Raji (cell line): Measurements from ENCODE around the gene PPP1R2.
A peak's percentile ranks its signal among the peaks of the same experiment; 100 is the strongest.

Experiments
- POLR2A ChIP-seq: IDR thresholded peaks from 2 replicates; pipeline ENCODE4 v1.6.1; 2011; ENCODE audit warnings: low read depth, low read length, control low read depth; ENCODE audit not compliant: insufficient read depth

The PPP1R2 gene

GRCh38 chr3:195542698-195543499 is at the start of gene PPP1R2:
Gene PPP1R2 (minus strand): TSS chr3:195543325. CDS start chr3:195543025, 300 bp downstream.
- TF ChIP-seq POLR2A, result peak; percentile 98

GRCh38 chr3:195591852-195592251 is 48.7 kb upstream of the PPP1R2 start:
- TF ChIP-seq POLR2A, result no peak

- TF ChIP-seq POLR2A, result no peak
These were observed 48.1 kb upstream of the PPP1R2 start for GRCh38 chr3:195591220-195591619.

DNA sequence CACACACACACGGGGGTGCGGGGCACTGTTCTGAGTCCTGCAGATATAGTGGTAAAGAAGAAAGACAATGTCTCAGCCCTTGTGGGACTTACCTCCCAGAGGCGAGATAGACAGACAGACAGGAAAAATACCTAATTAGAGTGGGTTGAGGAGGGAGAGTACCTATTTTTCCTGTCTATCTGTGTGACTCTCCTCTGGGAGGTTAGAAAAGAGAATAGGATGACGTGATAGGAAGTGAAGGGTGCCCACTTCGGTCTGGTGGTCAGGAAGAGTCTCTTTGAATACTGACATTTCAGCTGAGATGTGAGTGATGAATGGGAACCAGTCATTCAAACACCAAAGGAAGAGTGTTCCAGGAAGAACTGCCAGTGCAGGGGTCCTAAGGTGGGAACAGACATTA is 44.7 kb upstream of the PPP1R2 start:
- TF ChIP-seq POLR2A, result no peak

DNA sequence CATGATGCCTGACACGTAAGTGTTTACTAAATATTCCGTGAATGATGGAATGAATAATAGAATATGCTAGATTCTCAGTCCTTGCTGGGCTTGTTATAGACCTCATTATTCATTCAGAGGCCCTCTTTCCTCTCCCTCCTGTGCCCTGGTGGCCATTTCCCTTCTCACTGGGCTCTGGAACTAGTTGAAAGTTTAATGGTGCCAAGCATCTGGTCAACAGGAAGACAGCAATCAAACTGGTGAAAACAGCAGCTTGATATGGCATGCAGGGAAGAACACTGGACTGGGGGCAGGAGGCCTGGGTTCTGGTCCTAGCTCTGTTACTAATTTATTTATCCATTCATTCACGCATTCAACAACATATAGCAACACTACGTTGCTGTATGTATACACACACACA is 44.3 kb upstream of the PPP1R2 start:
- no peak for TF ChIP-seq POLR2A

DNA sequence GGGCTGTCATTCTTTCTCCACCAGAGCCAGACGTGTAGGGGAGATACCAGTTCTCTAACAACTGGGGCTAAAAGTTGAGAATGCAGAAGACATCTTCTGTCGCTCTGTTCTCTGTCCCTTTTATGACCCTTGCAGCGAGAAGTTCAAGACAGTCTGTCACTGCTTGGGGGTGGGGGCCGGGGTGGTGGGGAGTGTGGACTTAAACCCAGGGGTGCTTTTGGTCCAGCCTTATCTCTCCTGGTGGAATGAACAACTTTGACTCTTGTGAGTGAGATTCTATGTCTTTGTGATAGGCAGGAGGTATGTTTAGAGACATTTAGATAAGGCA is 41.4 kb upstream of the PPP1R2 start:
- TF ChIP-seq POLR2A, result no peak

- TF ChIP-seq POLR2A, result no peak
These were observed 40.9 kb upstream of the PPP1R2 start, which contains the start of gene APOD for GRCh38 chr3:195583831-195584542. Gene APOD (minus strand): TSS chr3:195583940. CDS start chr3:195579461, 4,479 bp downstream.

DNA sequence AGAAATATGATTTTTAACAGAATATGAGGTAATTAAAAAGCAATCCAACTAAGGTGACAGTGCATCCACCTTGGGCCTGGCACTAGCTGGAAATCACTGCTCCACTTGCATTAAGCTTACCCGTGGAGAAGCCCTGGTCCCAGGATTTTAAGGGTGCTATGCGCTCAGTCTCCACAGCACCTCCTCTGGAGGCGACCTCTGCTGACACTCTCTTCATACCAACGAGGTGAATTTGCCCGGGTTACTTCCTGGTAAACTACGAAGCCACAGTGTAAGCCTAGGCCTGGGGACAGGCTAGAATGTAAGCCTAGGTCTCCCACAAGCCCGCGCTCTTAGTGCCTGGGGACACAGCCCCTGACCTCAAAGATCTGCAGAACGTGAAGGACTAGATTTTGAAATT is 39.8 kb upstream of the PPP1R2 start:
- TF ChIP-seq POLR2A, result no peak

DNA sequence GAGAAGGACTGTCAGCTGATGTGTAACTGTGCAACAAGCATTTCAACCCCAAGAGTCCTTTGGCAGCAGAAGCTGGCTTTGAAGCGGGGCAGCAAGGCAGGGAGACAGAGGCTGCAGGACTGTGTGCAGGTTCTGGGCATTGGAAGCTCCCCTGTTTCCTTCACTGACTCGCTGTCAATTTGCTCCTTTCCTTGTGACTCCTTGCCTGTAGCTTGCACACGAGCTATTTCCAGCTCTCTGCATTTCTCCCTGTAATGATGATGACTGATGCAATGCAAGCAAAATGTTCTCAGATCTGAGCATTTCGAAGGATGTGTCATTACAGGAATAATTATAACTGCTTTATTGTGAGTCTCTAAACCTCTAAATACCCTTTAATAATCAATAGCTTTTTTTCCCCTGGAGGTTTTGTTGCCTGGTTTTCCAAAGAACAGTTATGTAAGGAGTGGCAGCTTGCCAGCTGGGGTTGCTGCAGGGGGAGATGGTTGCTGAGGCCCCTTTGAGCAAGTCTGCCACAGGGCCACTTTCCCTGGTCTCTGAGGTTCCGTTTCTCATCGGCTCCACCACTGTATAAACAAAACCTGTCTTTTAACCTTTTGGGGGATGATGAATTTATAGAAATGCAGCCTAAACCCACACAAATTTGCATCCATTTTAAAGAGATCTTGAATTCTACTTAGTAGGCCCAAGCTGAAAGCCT is 37.8 kb upstream of the PPP1R2 start:
- no peak for TF ChIP-seq POLR2A

- TF ChIP-seq POLR2A, result no peak
These were observed 36.2 kb upstream of the PPP1R2 start for GRCh38 chr3:195579281-195579680.

- TF ChIP-seq POLR2A, result no peak
These were observed 35.4 kb upstream of the PPP1R2 start for GRCh38 chr3:195578565-195578964.

- TF ChIP-seq POLR2A, result no peak
These were observed 34.6 kb upstream of the PPP1R2 start for GRCh38 chr3:195577645-195578177.

- no peak for TF ChIP-seq POLR2A
These were observed 31.6 kb upstream of the PPP1R2 start for GRCh38 chr3:195574497-195575304.

- TF ChIP-seq POLR2A, result no peak
These were observed 30.7 kb upstream of the PPP1R2 start for GRCh38 chr3:195573611-195574496.
